Left ventricle myocardium inferior (tissue), 1 donor: ENCODE measurements around the gene SLC1A7. TPM values are rescaled to one million over a fixed set of nuclear protein-coding genes. Genes with fewer than 3 reads are reported as not detected.

Source experiments
- DNase-seq: peaks from one replicate; pipeline ENCODE4 v3.0.0-alpha.2; 2020
- H3K27ac ChIP-seq: fragments of 200-600 bp; replicated peaks from 2 replicates; pipeline ENCODE4 v1.8.0; 2021
- H3K27me3 ChIP-seq: fragments of 200-600 bp; 2 replicates; pipeline ENCODE4 v1.8.0; 2021; ENCODE audit warnings: low read depth
- H3K36me3 ChIP-seq: fragments of 200-600 bp; 2 replicates; pipeline ENCODE4 v1.8.0; 2021
- H3K4me1 ChIP-seq: fragments of 200-600 bp; 2 replicates; pipeline ENCODE4 v1.8.0; 2021
- H3K4me3 ChIP-seq: fragments of 200-600 bp; 2 replicates; pipeline ENCODE4 v1.8.0; 2021; ENCODE audit warnings: mild to moderate bottlenecking, moderate library complexity
- H3K9me3 ChIP-seq: fragments of 200-600 bp; replicated peaks from 2 replicates; pipeline ENCODE4 v1.8.0; 2021
- intact Hi-C: fragments of 100-400 bp; cut with micrococcal nuclease; formaldehyde crosslinking; loops from one replicate; pipeline ENCODE4 v1.11.0; 2022
- total RNA-seq: library from RNA; stranded (reverse); fragmentation: NEBNext Ultra II Directional; extraction: Animal tissue kit (Norgen Biotek cat#: 25700); gene quantifications from one replicate; pipeline ENCODE4 v1.2.1, GENCODE V29; 2021
- TF ChIP-seq, protein P1 (sequence below): fragments of 200-600 bp; IDR thresholded peaks from 2 replicates; pipeline ENCODE4 v1.8.0; 2021; ENCODE audit warnings: antibody characterized with exemption, mild to moderate bottlenecking, borderline replicate concordance
- donor health status: DM: no; HTN: yes; CAD: no; lungs with severe emphysema.

SLC1A7 gene
- total RNA-seq, 1 donor from 2014 or later: 0.44 TPM

- TF ChIP-seq, protein P1, sequence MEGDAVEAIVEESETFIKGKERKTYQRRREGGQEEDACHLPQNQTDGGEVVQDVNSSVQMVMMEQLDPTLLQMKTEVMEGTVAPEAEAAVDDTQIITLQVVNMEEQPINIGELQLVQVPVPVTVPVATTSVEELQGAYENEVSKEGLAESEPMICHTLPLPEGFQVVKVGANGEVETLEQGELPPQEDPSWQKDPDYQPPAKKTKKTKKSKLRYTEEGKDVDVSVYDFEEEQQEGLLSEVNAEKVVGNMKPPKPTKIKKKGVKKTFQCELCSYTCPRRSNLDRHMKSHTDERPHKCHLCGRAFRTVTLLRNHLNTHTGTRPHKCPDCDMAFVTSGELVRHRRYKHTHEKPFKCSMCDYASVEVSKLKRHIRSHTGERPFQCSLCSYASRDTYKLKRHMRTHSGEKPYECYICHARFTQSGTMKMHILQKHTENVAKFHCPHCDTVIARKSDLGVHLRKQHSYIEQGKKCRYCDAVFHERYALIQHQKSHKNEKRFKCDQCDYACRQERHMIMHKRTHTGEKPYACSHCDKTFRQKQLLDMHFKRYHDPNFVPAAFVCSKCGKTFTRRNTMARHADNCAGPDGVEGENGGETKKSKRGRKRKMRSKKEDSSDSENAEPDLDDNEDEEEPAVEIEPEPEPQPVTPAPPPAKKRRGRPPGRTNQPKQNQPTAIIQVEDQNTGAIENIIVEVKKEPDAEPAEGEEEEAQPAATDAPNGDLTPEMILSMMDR: no peak
- Histone ChIP-seq H3K4me1 (peaks cover 9% of the 10 kb centered on the region), H3K27ac (no peak overlapping the region), H3K9me3 (no peaks in the 10 kb centered on the region), H3K27me3 (no peaks in the 10 kb centered on the region), H3K36me3 (no peaks in the 10 kb centered on the region), H3K4me3 (no peak overlapping the region)
- intact Hi-C loops: no loop called here
- peak; percentile 11 for DNase-seq
Observed at GRCh38 chr1:53076165-53076564, 66.3 kb downstream of the SLC1A7 start.

GRCh38 chr1:53075761-53076163, 66.7 kb downstream of the SLC1A7 start:
- Histone ChIP-seq H3K4me1 (peaks cover 9% of the 10 kb centered on the region), H3K4me3 (no peak overlapping the region), H3K27me3 (no peaks in the 10 kb centered on the region), H3K36me3 (no peaks in the 10 kb centered on the region), H3K9me3 (no peaks in the 10 kb centered on the region), H3K27ac (no peak overlapping the region)
- intact Hi-C loops: no loop called here
- TF ChIP-seq, protein P1: no peak
- DNase-seq: peak; percentile 14

GRCh38 chr1:53075206-53075605, 67.2 kb downstream of the SLC1A7 start:
- H3K27me3 ChIP-seq: no peaks in the 10 kb centered on the region
- peak; percentile 7 for DNase-seq
- no peaks in the 10 kb centered on the region for H3K9me3 ChIP-seq
- H3K36me3 ChIP-seq: no peaks in the 10 kb centered on the region
- H3K27ac ChIP-seq: no peak overlapping the region
- H3K4me3 ChIP-seq: no peak overlapping the region
- intact Hi-C loops: no loop called here
- TF ChIP-seq, protein P1: no peak
- H3K4me1 ChIP-seq: peaks cover 9% of the 10 kb centered on the region

DNA sequence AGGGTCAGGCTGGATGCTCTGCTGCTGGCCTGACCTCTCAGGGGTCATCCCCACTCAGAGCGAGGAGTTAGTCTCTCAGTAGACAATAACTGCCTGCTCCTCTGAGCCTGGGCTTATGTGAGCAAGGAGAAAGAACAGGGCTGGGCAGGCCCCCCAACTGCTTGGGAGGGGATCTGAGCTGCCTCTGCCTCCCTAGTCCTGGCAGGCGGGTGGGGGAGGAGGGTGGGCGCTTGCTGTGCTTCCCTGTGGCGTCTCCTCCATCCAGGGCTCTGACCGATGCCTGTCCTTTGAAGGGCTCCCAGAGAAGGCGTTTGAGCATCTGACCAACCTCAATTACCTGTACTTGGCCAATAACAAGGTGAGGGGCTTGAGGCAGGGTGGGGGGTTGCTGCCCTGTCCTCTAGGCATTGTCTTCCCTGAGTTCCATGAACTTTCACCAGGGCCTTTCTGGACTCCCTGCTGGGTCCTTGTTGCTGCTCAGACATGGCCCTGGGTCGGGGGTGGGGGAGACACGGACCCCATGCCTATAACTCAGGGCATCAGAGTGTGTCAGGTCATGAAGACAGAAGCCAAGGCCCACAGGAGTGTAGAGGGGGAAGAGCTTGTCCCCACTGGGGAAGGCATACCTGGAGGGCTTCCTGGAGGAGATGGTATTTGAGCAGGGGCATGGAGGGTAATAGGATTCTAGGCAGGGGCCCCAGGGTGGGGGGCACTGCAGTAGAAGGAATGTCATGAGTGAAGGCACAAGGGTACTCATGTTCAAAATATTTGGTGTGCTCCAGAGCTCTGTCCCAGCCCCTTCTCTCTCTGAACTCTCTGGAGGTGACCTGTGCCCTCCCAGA, 67.9 kb downstream of the SLC1A7 start:
- H3K4me3 ChIP-seq: no peak overlapping the region
- TF ChIP-seq, protein P1: no peak
- DNase-seq: no peak
- H3K27ac ChIP-seq: peak overlapping the region; percentile 69
- no peaks in the 10 kb centered on the region for H3K36me3 ChIP-seq
- no peaks in the 10 kb centered on the region for H3K27me3 ChIP-seq
- H3K4me1 ChIP-seq: peaks cover 9% of the 10 kb centered on the region
- H3K9me3 ChIP-seq: no peaks in the 10 kb centered on the region
- intact Hi-C loops: no loop called here

DNA sequence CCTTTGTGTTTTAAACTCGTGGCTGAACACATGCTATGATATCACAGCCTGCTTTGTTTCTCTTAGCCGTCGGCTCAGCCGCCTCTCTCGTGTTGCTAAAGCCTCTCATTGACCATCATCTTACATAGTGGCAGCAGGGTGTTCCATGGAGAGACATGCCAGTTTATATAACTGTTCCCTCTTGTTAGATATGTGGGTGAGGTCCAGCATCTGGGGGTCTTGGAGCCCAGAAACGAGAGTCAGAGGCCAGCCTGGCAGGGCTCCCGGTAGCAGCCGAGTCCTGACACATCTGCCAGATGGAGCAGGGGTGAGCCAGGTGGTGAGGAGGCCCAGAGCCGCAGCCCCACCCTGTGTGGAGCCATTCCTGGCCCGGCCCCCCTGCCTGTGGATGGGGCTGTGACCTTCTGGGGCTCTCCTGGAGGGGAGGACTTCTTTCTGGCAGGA, 68.5 kb downstream of the SLC1A7 start:
- Histone ChIP-seq H3K4me1 (peaks cover 9% of the 10 kb centered on the region), H3K4me3 (no peak overlapping the region), H3K36me3 (no peaks in the 10 kb centered on the region), H3K27me3 (no peaks in the 10 kb centered on the region), H3K9me3 (no peaks in the 10 kb centered on the region), H3K27ac (peak overlapping the region; percentile 69)
- TF ChIP-seq, protein P1: no peak
- peak; percentile 73 for DNase-seq
- intact Hi-C loops: no loop called here
